Lung (tissue), 12 donors: Measurements from ENCODE around the gene DYNLT3. TPM values are rescaled to one million over a fixed set of nuclear protein-coding genes. Genes with fewer than 3 reads are reported as not detected.

Experiments used
- ATAC-seq: fragments of 200-7000 bp; cut with Tn5 transposase; one replicate; pipeline ENCODE4 v1.9.1; 2020; ENCODE audit warnings: moderate number of reproducible peaks; ENCODE audit not compliant: insufficient read depth, low FRiP score
- DNase-seq, 3 donors: peaks; one replicate each; pipeline ENCODE4 v3.0.0-alpha.2; 2013 to 2017
- H3K27ac ChIP-seq, 2 donors: one replicate each; pipeline ENCODE4 v1.5.1; 2013; ENCODE audit warnings: mild to moderate bottlenecking in 2 of 2, moderate library complexity in 2 of 2, control low read depth in 1 of 2, inconsistent platforms in 1 of 2, low read depth in 1 of 2, low read length in 1 of 2
- H3K27me3 ChIP-seq, 3 donors: one replicate each; pipeline ENCODE4 v1.5.1; 2013; ENCODE audit warnings: low read length in 2 of 3; ENCODE audit not compliant: control insufficient read depth in 3 of 3, insufficient read depth in 3 of 3
- H3K36me3 ChIP-seq, 4 donors: one replicate each; pipeline ENCODE4 v1.5.1; 2013; ENCODE audit warnings: low read length in 4 of 4, mild to moderate bottlenecking in 1 of 4, moderate library complexity in 1 of 4; ENCODE audit not compliant: control insufficient read depth in 4 of 4, insufficient read depth in 4 of 4
- H3K4me1 ChIP-seq, 5 donors: one replicate each; pipeline ENCODE4 v1.5.1; 2013; ENCODE audit warnings: low read length in 5 of 5, mild to moderate bottlenecking in 2 of 5, moderate library complexity in 1 of 5; ENCODE audit not compliant: control insufficient read depth in 5 of 5, insufficient read depth in 5 of 5
- H3K4me3 ChIP-seq: one replicate; pipeline ENCODE4 v1.5.1; 2013; ENCODE audit warnings: mild to moderate bottlenecking, control low read depth, moderate library complexity
- H3K9ac ChIP-seq, 2 donors: one replicate each; pipeline ENCODE4 v1.5.1; 2013; ENCODE audit warnings: low read length in 2 of 2, control low read depth in 1 of 2; ENCODE audit not compliant: insufficient read depth in 1 of 2
- H3K9me3 ChIP-seq, 4 donors: one replicate each; pipeline ENCODE4 v1.5.1; 2013; ENCODE audit warnings: low read length in 3 of 4, mild to moderate bottlenecking in 1 of 4, moderate library complexity in 1 of 4; ENCODE audit not compliant: control insufficient read depth in 4 of 4, insufficient read depth in 3 of 4
- CTCF ChIP-seq: IDR thresholded peaks from 2 replicates; pipeline ENCODE4 v1.5.1; 2012; ENCODE audit warnings: mild to moderate bottlenecking; ENCODE audit errors: control extremely low read depth, extremely low read depth
- WGBS, 2 donors: extraction: QIAGEN DNeasy Blood & Tissue Kit; methylation state at CpG; one replicate each; pipeline ENCODE4 v1.1.7; 2013; 5-methylcytosine and 5-hydroxymethylcytosine counted together
- polyA plus RNA-seq, 2 donors: library from polyadenylated mRNA; stranded (reverse); fragments of 200-250 nt; gene quantifications; one replicate each; pipeline ENCODE4 v1.2.1, GENCODE V29; 2013
- total RNA-seq, 2 donors: library from RNA; depleted of rRNA in 1 of 2; stranded (reverse); fragments of >200 nt in 1 of 2; gene quantifications; one replicate each; pipeline ENCODE4 v1.2.1, GENCODE V29; 2014 to 2021
- donor health status: control.
- donor health status: control.
- donor health status: Bipolar disorder and iron deficiency.
- donor health status: healthy.
- donor health status: DM: yes; HTN: yes; CAD: no.

Gene DYNLT3
- total and polyA plus RNA-seq, 4 donors = 16.5 to 33.1 (median 18.6) TPM

DNA sequence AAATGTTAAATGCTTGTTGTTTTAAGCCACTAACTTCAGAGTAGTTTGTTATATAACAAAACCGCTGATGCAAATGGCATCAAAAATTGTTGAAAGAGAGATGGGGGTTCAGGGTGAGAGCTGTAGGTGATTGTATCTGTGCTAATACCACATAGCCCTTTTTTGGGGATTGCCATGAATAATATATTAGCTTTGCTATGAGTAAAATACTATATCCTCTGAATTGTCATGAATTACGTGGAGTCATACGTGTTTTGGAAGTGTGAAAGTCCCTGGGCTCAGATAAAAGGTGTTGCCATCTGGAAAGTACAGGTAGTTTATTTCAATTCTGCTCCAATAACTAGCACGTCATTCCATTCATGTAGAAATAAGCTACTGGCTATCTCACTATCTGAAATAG is 30.6 kb downstream of the DYNLT3 start:
- Histone ChIP-seq H3K27me3 (peaks cover 0 to 17% (median 10%) of the 10 kb centered on the region in 3 donors), H3K27ac (no peak overlapping the region), H3K9ac (no peak overlapping the region), H3K9me3 (no peaks in the 10 kb centered on the region), H3K36me3 (no peaks in the 10 kb centered on the region), H3K4me3 (no peak overlapping the region), H3K4me1 (no peaks in the 10 kb centered on the region)
- TF ChIP-seq CTCF = no peak
- WGBS, 2 donors = 77 to 95% methylated on average over 4 of the region's 4 CpGs
- DNase-seq = no peak
- no peak for ATAC-seq

DNA sequence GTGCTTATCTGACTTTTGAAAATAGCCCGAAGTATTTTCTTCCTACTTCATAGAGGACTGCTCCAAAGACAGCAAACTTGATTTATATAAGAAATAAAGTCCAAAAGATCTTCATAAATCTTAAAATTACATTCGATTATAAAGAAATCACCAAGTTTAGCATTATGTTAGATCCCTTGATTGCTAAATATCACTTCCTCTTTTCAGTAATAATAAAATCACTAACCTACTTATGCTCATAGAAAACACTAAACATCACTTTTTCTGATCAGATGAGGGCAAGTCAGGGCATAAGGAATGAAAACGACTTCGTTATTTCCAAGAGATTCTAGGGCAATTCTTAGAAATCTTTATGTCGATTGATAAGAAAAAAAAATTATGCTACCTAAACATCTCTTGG is 32.0 kb downstream of the DYNLT3 start:
- no peak overlapping the region for H3K9ac ChIP-seq
- ATAC-seq (no peak), DNase-seq (no peak)
- no peaks in the 10 kb centered on the region for H3K9me3 ChIP-seq
- no peak for TF ChIP-seq CTCF
- no peaks in the 10 kb centered on the region for H3K36me3 ChIP-seq
- 74% methylated on average over 5 of the region's 5 CpGs for WGBS, 2 donors
- no peak overlapping the region for H3K27ac ChIP-seq
- H3K27me3 ChIP-seq = peaks cover under 1 to 19% (median 14%) of the 10 kb centered on the region in 3 donors
- H3K4me1 ChIP-seq = no peaks in the 10 kb centered on the region
- H3K4me3 ChIP-seq = no peak overlapping the region

- H3K27ac ChIP-seq = no peak overlapping the region
- no peak for ATAC-seq
Observed at GRCh38 chrX:37813570-37813969, 33.8 kb downstream of the DYNLT3 start.

More at GRCh38 chrX:37813570-37813969, 33.8 kb downstream of the DYNLT3 start:
- no peaks in the 10 kb centered on the region for H3K9me3 ChIP-seq
- no peak overlapping the region for H3K4me3 ChIP-seq
- peaks cover 5 to 21% (median 19%) of the 10 kb centered on the region in 3 donors for H3K27me3 ChIP-seq
- H3K36me3 ChIP-seq = no peaks in the 10 kb centered on the region
- no peak for DNase-seq
- H3K4me1 ChIP-seq = no peaks in the 10 kb centered on the region
- WGBS, 2 donors = 55 to 64% methylated on average over 4 of the region's 4 CpGs
- no peak for TF ChIP-seq CTCF
- H3K9ac ChIP-seq = no peak overlapping the region
